Muscle of arm (tissue), 12 donors: Measurements from ENCODE around the gene TFRC. TPM values are rescaled to one million over a fixed set of nuclear protein-coding genes. Genes with fewer than 3 reads are reported as not detected.
"Not testable (repeated sequence)": the region's sequence is repeated elsewhere in the genome, so short reads cannot be mapped to it uniquely, and the experiment has no call there.

ENCODE experiments used
- DNase-seq: peaks from one replicate; pipeline ENCODE4 v3.0.0-alpha.2; 2013
- polyA plus RNA-seq, 12 donors: library from polyadenylated mRNA; unstranded; fragments of 120-200 nt; gene quantifications; one replicate each; pipeline ENCODE4 v1.2.1, GENCODE V29; 2013; ENCODE audit not compliant: insufficient read length in 12 of 12

TFRC gene
- polyA plus RNA-seq, 12 donors = 30.2 to 67.7 (median 39.9) TPM; not detected in 1

DNA sequence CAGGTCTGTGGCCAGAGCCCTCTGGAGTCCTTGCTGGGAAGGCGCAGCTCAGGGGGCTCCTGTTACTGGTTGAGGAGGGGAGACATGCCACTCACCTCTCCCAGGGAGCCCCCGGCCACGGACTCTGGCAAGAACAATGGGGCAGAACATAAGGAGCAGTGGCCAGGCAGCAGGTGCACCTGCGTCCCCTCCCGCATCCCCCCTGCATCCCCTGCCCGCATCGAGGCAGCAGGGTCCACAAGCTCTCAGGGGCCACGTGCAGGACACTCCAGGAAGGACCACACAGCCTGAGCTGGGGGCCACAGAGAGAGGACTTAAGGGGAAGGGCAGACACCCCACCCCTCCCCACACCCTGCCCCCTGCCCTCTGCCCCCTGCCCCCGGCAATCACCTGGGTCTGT, 73.0 kb downstream of the TFRC start:
- DNase-seq = no peak

DNA sequence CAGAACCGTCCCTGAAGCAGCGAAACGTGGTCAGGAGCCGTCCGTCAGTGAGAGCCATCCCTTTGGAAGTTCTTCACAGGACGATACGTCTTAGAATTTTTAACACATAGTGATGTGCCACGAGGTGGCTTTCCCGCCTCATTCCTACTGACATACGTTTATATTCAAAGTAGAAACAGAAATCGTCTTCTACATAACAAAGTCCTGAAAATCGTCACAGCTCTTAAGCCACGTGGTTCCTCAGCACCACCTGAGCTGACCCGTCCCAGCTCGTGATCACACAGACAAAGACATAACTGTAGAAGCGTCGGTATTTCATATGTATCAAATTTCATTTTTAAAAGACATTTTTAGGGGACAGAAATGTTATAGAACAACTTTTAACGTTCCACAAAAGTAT, 73.5 kb downstream of the TFRC start:
- DNase-seq = no peak

DNA sequence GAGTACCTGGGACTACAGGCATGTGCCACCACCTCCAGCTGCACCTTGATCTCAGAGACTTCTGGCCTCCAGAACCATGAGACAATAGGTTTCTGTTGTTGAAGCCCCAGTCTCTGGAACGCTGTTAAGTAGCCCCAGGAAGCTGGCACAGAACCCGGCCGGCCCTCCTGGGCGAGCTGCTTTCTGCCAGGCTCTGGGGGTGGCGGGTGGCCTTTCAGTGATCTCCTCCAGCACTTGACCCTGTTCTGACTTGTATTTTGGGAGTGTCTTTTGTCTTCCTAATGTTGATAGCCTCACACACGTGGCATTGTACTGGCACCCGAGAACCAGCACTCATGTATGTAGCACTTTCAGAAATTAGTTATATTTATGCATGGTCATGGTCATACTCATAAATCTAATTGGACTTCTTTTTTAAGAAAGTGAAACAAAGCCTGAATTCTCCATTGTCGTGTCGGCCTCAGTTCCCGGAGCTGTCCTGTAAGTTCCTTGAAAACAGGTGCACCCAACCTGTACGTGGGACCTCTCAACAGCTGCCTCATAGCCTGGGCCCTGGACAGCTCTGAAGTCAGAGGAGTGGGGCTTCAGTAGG, 74.0 kb downstream of the TFRC start:
- DNase-seq = no peak

DNA sequence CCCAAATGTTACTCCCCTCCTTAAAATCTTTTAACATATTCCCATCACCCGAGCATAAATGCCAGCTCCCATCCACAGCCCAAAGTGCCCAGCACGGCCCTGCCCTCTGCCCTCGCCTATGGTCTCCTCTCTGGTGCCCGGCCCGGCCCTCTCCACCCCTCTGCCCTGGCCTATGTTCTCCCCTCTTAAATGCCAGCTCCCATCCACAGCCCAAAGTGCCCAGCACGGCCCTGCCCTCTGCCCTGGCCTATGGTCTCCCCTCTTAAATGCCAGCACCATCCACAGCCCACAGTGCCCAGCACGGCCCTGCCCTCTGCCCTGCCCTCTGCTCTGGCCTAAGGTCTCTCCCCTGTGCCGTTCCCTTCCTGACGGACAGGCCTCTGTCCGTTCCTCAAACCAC, 76.6 kb downstream of the TFRC start:
- not testable (repeated sequence) for DNase-seq

DNA sequence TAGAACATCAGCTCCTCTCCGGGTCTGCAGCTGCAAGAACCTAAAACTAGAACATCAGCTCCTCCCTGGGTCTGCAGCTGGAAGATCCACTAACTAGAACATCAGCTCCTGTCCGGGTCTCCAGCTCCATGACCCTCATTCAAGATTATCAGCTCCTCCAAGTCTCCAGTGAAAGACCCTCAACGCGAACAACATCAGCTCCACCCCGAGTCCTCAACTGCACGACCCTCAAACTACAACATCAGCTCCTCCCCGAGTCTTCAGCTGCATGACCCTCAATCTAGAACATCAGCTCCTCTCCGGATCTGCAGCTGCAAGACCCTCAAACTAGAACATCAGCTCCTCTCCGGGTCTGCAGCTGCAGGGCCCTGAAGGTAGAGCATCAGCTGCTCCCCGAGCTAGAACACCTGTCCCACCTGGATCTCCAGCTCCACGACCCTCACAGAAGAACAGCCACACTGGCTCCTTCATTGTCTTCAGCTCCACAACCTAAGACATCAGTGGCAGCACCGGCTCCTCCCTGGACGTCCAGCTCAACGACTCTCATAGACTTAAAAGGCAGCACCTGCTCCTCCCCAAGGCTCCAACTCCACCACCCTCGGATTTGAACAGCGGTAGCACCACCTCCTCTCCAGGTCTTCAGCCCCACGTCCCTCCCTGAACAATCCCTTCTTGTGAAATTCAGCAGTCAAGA, 77.4 kb downstream of the TFRC start:
- DNase-seq = not testable (repeated sequence)

DNA sequence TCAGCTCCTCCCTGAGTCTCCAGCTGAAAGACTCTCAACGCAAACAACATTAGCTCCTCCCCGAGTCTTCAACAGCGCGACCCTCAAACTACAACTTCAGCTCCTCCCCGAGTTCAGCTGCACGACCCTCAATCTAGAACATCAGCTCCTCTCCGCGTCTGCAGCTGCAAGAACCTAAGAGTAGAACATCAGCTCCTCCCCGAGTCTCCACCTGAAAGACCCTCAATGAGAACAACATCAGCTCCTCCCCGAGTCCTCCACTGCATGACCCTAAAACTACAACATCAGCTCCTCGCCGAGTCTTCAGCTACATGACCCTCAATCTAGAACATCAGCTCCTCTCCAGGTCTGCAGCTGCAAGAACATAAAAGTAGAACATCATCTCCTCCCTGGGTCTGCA, 78.3 kb downstream of the TFRC start:
- no peak for DNase-seq

DNA sequence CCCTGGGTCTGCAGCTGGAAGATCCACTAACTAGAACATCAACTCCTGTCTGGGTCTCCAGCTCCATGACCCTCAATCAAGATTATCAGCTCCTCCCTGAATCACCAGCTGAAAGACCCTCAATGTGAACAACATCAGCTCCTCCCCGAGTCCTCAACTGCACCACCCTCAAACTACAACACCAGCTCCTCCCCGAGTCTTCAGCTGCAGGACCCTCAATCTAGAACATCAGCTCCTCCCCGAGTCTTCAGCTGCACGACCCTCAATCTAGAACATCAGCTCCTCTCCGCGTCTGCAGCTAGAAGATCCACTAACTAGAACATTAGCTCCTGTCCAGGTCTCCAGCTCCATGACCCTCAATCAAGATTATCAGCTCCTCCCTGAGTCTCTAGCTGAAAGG, 79.2 kb downstream of the TFRC start:
- not testable (repeated sequence) for DNase-seq

DNA sequence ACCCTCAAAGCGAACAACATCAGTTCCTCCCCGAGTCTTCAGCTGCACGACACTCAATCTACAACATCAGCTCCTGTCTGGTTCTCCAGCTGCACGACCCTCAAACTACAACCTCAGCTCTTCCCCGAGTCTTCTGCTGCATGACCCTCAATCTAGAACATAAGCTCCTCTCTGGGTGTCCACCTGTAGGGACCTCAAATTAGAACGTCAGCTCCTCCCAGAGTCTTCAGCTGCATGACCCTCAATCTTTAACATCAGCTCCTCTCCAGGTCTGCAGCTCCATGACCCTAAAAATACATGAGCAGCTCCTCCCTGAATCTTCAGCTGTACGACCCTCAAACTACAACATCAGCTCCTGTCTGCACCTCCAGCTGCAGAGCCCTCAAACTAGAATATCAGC, 80.7 kb downstream of the TFRC start:
- DNase-seq = not testable (repeated sequence)

DNA sequence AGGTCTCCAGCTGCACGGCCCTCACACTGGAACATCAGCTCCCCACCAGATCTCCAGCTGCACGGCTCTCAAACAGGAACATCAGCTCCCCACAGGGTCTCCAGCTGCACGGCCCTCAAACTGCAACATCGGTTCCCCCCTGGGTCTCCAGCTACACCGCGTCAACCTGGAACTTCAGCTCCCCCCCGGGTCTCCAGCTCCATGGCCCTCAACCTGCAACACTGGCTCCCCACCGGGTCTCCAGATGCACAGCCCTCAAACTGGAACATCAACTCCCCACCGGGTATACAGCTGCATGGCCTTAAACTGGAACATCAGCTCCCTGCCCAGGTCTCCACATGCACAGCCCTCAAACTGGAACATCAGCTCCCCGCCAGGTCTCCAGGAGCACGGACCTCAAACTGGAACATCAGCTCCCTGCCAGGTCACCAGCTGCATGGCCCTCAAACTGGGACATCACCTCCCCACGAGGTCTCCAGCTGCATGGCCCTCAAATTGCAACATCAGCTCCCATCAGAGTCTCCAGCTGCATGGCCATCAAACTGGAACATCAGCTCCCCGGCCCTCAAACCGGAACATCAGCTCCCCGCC, 81.4 kb downstream of the TFRC start:
- DNase-seq = not testable (repeated sequence)

DNA sequence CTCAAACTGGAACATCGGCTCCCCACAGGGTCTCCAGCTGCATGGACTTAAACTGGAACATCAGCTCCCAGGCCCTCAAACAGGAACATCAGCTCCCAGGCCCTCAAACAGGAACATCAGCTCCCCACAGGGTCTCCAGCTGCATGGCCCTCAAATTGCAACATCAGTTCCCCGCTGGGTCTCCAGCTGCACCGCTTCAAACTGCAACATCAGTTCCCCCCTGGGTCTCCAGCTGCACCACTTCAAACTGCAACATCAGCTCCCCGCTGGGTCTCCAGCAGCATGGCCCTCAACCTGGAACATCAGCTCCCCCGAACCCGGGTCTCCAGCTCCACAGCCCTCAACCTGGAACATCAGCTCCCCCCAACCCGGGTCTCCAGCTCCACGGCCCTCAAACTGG, 82.0 kb downstream of the TFRC start:
- no peak for DNase-seq

Other genes with a start within 250 kb of the TFRC start
- gene TNK2, start 173.5 kb downstream of the TFRC start, polyA plus RNA-seq = 100 to 1,000 TPM in 7 of 12 donors, 10 to 100 TPM in 4, not detected in 1; 59.5 to 151 (median 111) TPM
- gene ZDHHC19, start 129.3 kb upstream of the TFRC start, polyA plus RNA-seq = under 1 TPM in 3 of 12 donors, not detected in 9; 0.16 to 0.31 (median 0.30) TPM
- 10 to 100 TPM in 1 of 12 donors, 1 to 10 TPM in 9, not detected in 2; 4.8 to 11.6 (median 7.3) TPM for gene SLC51A, start 134.4 kb upstream of the TFRC start, polyA plus RNA-seq
- gene PCYT1A, start 205.6 kb upstream of the TFRC start, polyA plus RNA-seq = 10 to 100 TPM in 11 of 12 donors, not detected in 1; 37.1 to 49.7 (median 43.6) TPM
- gene DYNLT2B, start 236.2 kb upstream of the TFRC start, polyA plus RNA-seq = 10 to 100 TPM in 6 of 12 donors, 1 to 10 TPM in 4, not detected in 2; 7.6 to 14.4 (median 10.2) TPM